Urinary bladder (tissue), 4 donors: Measurements from ENCODE around the gene CD180. TPM values are rescaled to one million over a fixed set of nuclear protein-coding genes. Genes with fewer than 3 reads are reported as not detected.
"Not testable (repeated sequence)": the region's sequence is repeated elsewhere in the genome, so short reads cannot be mapped to it uniquely, and the experiment has no call there.

ENCODE experiments used
- DNase-seq: peaks from one replicate; pipeline ENCODE4 v3.0.0-alpha.2; 2015; ENCODE audit errors: extremely low spot score
- H3K27ac ChIP-seq: one replicate; pipeline ENCODE4 v1.5.1; 2013; ENCODE audit warnings: low read depth, mild to moderate bottlenecking, moderate library complexity
- H3K36me3 ChIP-seq: one replicate; pipeline ENCODE4 v1.6.1; 2013; ENCODE audit warnings: mild to moderate bottlenecking, moderate library complexity; ENCODE audit not compliant: insufficient read depth
- H3K4me1 ChIP-seq: one replicate; pipeline ENCODE4 v1.6.1; 2013; ENCODE audit warnings: mild to moderate bottlenecking, moderate library complexity; ENCODE audit not compliant: insufficient read depth
- H3K4me3 ChIP-seq: one replicate; pipeline ENCODE4 v1.5.1; 2013; ENCODE audit warnings: low read depth, low read length
- WGBS: extraction: QIAGEN DNeasy Blood & Tissue Kit; methylation state at CpG from one replicate; pipeline ENCODE4 v1.1.7; 2013; 5-methylcytosine and 5-hydroxymethylcytosine counted together
- polyA plus RNA-seq: library from polyadenylated mRNA; stranded (reverse); fragments of 200-250 nt; gene quantifications from one replicate; pipeline ENCODE4 v1.2.3, GENCODE V29; 2013
- total RNA-seq: library from RNA; depleted of rRNA; stranded (reverse); fragments of >200 nt; gene quantifications from one replicate; pipeline ENCODE4 v1.2.3, GENCODE V29; 2014
- donor health status: healthy with polysubstance abuse.
- donor health status: healthy.

The CD180 gene
- total and polyA plus RNA-seq, 2 donors: 0.54 to 2.5 TPM

- WGBS: 92% methylated on average over 4 of the region's 4 CpGs
- H3K36me3 ChIP-seq: no peaks in the 10 kb centered on the region
- no peak for DNase-seq
- H3K27ac ChIP-seq: no peak overlapping the region
- no peak overlapping the region for H3K4me3 ChIP-seq
- peaks cover 2% of the 10 kb centered on the region for H3K4me1 ChIP-seq
Observed at GRCh38 chr5:67190410-67190809, 6.2 kb downstream of the CD180 start.

DNA sequence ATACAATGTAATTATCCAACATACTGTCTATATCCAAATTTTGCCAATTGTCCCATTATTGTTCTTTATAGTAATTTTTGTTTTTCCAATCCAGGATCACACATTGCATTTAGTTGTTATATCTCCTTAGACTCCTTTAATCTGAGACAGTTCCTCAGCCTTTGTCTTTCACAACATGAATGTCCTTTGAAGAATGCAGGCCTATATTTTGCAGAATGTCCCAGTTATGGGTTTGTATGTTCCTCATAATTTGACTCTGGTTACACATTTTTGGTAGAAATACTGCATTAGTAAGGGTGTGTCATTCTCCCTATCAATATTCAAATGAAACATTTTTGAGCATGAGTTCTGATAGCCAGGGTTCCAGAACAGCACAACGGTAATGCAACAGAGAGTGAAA, 6.7 kb downstream of the CD180 start:
- no peak overlapping the region for H3K27ac ChIP-seq
- H3K4me3 ChIP-seq: no peak overlapping the region
- H3K4me1 ChIP-seq: peaks cover 2% of the 10 kb centered on the region
- H3K36me3 ChIP-seq: no peaks in the 10 kb centered on the region
- no peak for DNase-seq
- 94% methylated on average over 1 of the region's 1 CpG for WGBS

DNA sequence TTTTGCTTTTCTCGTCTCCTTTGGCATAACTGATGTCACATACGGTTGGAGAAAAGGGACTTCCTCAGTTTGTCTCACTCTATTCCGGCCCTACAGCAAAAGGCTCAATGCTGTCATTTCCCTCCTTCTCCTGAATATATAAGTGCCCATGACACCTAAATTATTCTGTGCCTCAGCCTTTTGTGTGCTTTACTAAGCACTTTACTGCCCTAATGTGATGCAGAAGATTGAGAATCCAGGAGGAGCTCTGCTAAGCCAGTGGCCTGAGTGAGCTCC, 7.6 kb downstream of the CD180 start:
- H3K4me3 ChIP-seq: no peak overlapping the region
- WGBS: 91% methylated on average over 3 of the region's 3 CpGs
- H3K4me1 ChIP-seq: no peaks in the 10 kb centered on the region
- no peak overlapping the region for H3K27ac ChIP-seq
- DNase-seq: no peak
- H3K36me3 ChIP-seq: no peaks in the 10 kb centered on the region

DNA sequence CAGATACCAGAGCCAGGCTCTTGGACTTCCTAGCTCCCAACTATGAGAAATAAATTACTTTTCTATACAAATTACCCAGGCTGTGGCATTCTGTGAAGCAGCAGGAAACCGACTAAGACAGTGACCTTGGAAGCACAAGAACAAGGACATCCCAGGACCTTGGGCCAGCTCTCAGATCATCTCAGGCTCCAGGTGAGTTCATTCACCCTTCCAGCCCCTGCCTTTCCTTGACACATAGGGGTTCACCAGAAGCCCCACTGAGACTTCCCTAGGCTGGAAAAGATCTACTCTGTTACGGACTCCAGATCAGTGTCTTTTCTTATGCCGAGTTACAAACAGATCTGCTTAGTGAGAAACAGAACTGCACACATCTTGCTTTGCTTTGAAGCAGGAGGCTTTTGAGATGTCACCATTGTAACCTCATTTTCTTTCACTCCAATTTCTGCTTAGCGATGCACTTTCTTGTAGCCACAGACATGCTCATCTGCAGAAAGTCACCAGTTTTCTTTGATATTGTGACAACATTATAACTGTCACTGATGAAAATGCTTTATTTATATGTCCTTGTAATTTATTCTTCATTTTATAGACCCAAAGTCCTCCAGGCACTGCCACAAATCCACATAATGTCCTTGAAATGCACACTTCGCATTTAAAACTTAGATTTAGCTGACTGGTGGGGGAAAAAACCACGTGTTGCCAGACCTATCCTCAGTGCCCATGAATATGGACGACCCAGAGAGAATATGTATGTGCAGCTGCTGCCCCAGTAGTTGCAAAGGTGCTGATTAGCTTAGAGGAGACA, 8.1 kb downstream of the CD180 start:
- no peaks in the 10 kb centered on the region for H3K4me1 ChIP-seq
- WGBS: 87% methylated on average over 7 of the region's 7 CpGs
- H3K4me3 ChIP-seq: no peak overlapping the region
- no peaks in the 10 kb centered on the region for H3K36me3 ChIP-seq
- DNase-seq: no peak
- H3K27ac ChIP-seq: no peak overlapping the region

- 32% methylated on average over 1 of the region's 1 CpG for WGBS
- H3K4me3 ChIP-seq: no peak overlapping the region
- H3K27ac ChIP-seq: no peak overlapping the region
- H3K36me3 ChIP-seq: no peaks in the 10 kb centered on the region
- no peaks in the 10 kb centered on the region for H3K4me1 ChIP-seq
- DNase-seq: no peak
Observed at GRCh38 chr5:67187006-67187715, 9.4 kb downstream of the CD180 start.

- WGBS: 97% methylated on average over 3 of the region's 3 CpGs
- Histone ChIP-seq H3K27ac (no peak overlapping the region), H3K36me3 (no peaks in the 10 kb centered on the region), H3K4me1 (no peaks in the 10 kb centered on the region), H3K4me3 (no peak overlapping the region)
- no peak for DNase-seq
Observed at GRCh38 chr5:67183859-67184258, 12.7 kb downstream of the CD180 start.

DNA sequence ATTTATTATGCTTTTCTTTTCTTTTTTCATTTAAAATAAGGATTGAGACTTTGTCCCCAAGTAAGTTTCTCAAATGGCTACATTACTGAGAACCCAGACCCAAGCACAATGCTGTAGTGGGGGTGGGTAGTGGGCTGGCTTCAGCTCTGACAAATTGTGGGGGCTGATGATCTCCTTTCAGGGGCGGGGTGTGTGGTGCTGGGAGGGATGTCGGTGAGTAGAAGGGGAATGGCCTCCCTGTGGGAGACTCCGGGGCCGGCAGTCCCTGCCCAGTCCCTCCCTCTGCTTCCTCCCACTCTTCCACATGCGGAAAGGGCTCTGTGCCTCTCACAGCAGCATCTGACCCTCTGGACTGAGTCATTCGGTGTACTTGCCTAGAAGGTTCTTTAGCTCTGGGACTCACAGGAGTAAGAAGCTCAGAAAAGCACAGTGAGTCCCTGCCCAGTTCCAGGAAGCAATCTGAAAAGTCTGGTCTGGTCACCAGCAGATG, 14.3 kb downstream of the CD180 start:
- Histone ChIP-seq H3K36me3 (no peaks in the 10 kb centered on the region), H3K27ac (no peak overlapping the region), H3K4me1 (no peaks in the 10 kb centered on the region), H3K4me3 (no peak overlapping the region)
- DNase-seq: no peak
- 24% methylated on average over 6 of the region's 6 CpGs for WGBS

DNA sequence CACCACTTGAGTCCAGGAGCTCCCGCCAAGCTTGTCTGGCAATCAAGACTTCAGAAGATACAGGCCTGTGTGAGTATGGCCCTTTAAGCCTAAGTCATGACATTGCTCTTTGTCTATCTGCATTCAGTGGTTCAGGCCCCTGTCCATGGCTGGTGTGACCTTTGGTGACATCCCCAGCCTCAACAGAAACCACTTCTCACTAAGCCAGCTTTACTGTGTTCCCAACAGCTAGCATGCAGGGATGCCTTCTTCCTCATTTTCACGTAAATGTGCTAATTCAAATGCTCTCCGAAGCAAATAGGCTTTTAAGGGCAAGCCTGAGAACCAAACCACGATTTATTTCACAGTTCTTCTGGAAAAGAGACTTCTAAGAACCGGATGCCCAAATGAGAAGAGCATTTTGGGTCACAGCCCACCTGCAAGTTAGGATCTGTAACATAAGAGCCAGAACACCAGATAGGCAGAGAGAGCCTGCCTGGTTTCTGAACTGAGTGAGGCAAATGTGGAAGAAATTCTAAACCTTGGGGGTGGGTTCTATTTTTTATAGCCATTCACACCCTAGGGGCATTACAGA, 14.9 kb downstream of the CD180 start:
- no peak for DNase-seq
- WGBS: 62% methylated on average over 5 of the region's 5 CpGs

GRCh38 chr5:67179697-67180361, 16.8 kb downstream of the CD180 start:
- H3K27ac ChIP-seq: no peak overlapping the region
- DNase-seq: no peak
- 79% methylated on average over 5 of the region's 5 CpGs for WGBS

More for the DNA sequence above, 14.9 kb downstream of the CD180 start:
- H3K4me3 ChIP-seq: no peak overlapping the region
- no peaks in the 10 kb centered on the region for H3K4me1 ChIP-seq
- no peak overlapping the region for H3K27ac ChIP-seq
- H3K36me3 ChIP-seq: no peaks in the 10 kb centered on the region

DNA sequence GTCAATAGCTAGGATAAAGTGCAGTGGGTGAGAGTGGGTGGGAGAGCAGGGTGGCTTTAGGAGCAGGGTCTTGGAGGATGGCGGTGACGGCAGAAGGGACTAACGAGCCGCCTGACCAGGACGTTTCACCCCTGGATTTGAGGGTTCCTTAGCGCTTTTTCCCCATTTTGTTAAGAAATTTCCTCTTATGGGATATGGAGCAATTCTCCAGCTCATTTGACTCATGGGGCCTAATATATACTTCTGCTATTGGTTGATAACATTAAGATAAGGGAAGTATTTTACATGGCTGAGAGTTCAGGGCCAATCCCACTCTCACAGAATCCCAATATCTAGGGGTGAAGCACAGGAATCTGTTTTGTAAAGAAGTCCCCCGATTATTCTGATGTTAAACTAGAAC, 17.6 kb downstream of the CD180 start:
- 96% methylated on average over 7 of the region's 7 CpGs for WGBS
- Histone ChIP-seq H3K4me3 (no peak overlapping the region), H3K4me1 (no peaks in the 10 kb centered on the region), H3K36me3 (no peaks in the 10 kb centered on the region), H3K27ac (no peak overlapping the region)
- DNase-seq: no peak

More at GRCh38 chr5:67179697-67180361, 16.8 kb downstream of the CD180 start:
- H3K4me1 ChIP-seq: no peaks in the 10 kb centered on the region
- H3K4me3 ChIP-seq: no peak overlapping the region
- H3K36me3 ChIP-seq: no peaks in the 10 kb centered on the region

DNA sequence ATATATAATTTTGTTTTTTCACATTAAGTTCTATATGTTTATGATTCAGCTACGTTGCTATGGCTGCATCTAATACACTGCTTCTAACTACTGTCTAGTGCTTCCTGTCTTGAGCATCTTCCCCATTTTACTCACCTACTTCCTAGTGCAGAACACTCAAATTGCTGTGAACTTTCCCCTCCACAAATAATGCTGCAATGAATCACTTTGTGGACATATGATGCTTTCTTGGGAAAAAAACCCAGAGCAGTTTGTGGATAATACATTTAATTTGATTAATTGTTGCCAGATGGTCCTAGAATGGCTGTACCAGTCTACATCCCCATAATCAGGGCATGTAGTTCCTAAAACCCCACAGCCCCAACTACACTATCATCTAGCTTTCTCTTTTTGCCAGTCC, 18.5 kb downstream of the CD180 start:
- no peak overlapping the region for H3K4me3 ChIP-seq
- no peak for DNase-seq
- H3K36me3 ChIP-seq: no peaks in the 10 kb centered on the region
- no peaks in the 10 kb centered on the region for H3K4me1 ChIP-seq
- no peak overlapping the region for H3K27ac ChIP-seq
- 80% methylated on average over 1 of the region's 1 CpG for WGBS

DNA sequence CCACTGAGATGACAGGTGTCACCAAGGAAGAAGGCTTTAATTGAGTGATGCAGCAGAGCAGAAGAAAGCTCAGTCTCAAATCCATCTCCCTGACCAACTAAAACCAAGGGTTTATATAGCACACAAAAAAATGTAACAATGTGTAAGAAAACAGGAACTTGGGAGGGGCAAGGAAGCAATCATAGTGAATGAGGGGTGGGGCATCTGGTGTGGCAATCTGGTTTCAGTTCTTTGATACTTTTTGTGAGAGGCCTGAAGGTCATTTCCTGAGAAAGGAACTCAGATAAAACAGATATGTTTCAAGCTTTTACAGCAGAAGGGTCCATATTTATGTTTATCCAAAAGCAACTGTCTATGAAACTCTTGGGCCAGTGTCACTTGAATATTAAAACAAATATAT, 19.7 kb downstream of the CD180 start:
- Histone ChIP-seq H3K4me3 (no peak overlapping the region), H3K36me3 (no peaks in the 10 kb centered on the region), H3K27ac (no peak overlapping the region), H3K4me1 (no peaks in the 10 kb centered on the region)
- DNase-seq: no peak

DNA sequence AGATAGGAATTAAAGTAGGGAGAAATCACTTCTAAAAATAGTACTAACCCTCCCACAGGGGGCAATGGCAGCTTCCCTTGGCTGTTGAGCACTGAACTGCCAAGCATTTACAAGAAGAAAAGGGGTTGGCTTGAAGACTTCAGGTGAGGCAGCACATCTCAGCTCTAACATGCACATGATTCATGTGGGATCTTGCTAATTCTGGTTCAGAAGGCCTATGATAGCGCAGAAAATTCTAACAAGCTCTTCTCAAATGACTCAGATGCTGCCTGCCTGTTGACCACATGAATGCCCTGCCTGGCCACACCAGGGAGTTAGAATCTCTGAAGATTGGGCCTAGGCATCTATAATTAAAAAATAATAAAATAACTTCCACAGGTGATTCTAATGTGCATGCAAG, 22.6 kb downstream of the CD180 start:
- H3K4me1 ChIP-seq: no peaks in the 10 kb centered on the region
- H3K4me3 ChIP-seq: no peak overlapping the region
- no peaks in the 10 kb centered on the region for H3K36me3 ChIP-seq
- 93% methylated on average over 1 of the region's 1 CpG for WGBS
- no peak for DNase-seq
- no peak overlapping the region for H3K27ac ChIP-seq

DNA sequence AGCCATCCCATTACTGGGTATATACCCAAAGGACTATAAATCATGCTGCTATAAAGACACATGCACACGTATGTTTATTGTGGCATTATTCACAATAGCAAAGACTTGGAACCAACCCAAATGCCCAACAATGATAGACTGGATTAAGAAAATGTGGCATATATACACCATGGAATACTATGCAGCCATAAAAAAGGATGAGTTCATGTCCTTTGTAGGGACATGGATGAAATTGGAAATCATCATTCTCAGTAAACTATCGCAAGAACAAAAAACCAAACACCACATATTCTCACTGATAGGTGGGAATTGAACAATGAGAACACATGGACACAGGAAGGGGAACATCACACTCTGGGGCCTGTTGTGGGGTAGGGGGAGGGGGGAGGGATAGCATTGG, 23.2 kb downstream of the CD180 start:
- not testable (repeated sequence) for H3K4me3 ChIP-seq
- 100% methylated on average over 1 of the region's 2 CpGs for whole genome bisulfite sequencing

More for the DNA sequence above, 23.2 kb downstream of the CD180 start:
- H3K27ac ChIP-seq, H3K36me3 ChIP-seq, H3K4me1 ChIP-seq, DNase-seq: not testable (repeated sequence)
